DND-41 (cell line): ENCODE measurements around the gene MOCOS.

Experiments
- EZH2 ChIP-seq: IDR thresholded peaks from 3 replicates; pipeline ENCODE4 v1.6.1; 2012; ENCODE audit warnings: borderline replicate concordance, low read depth, mild to moderate bottlenecking, moderate library complexity, low read length, inconsistent platforms; ENCODE audit not compliant: severe bottlenecking
- TF ChIP-seq, protein P1 (sequence below): IDR thresholded peaks from 2 replicates; pipeline ENCODE4 v1.5.1; 2012; ENCODE audit warnings: borderline replicate concordance, low read length, moderate library complexity, mild to moderate bottlenecking; ENCODE audit not compliant: poor library complexity, severe bottlenecking; ENCODE audit errors: extremely low read depth

DNA sequence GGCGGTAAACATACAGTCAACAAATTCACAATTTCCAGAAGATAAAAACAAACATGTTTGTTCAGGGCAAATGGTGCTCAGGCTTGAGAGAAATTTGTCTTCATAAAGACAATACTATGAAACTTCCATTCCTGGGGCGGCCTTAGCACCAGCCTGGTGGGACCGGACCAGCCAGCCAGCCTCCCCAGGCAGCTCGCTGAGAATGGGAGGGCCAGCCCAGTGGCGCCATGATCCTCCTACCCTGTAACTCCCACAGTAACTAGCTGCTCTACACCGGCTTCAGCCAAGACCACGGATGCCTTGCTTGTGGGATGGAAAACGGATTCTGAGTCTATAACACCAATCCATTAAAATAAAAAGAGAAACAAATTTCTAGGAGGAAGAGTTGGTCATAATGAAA, 86.0 kb downstream of the MOCOS start:
- TF ChIP-seq, protein P1, sequence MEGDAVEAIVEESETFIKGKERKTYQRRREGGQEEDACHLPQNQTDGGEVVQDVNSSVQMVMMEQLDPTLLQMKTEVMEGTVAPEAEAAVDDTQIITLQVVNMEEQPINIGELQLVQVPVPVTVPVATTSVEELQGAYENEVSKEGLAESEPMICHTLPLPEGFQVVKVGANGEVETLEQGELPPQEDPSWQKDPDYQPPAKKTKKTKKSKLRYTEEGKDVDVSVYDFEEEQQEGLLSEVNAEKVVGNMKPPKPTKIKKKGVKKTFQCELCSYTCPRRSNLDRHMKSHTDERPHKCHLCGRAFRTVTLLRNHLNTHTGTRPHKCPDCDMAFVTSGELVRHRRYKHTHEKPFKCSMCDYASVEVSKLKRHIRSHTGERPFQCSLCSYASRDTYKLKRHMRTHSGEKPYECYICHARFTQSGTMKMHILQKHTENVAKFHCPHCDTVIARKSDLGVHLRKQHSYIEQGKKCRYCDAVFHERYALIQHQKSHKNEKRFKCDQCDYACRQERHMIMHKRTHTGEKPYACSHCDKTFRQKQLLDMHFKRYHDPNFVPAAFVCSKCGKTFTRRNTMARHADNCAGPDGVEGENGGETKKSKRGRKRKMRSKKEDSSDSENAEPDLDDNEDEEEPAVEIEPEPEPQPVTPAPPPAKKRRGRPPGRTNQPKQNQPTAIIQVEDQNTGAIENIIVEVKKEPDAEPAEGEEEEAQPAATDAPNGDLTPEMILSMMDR = no peak
- no peak for TF ChIP-seq EZH2
